CD4-positive, alpha-beta T cell treated with Interleukin-21 for 1 hour (primary cell): ENCODE results near the gene MYL6B.
A peak's percentile ranks its signal among the peaks of the same experiment; 100 is the strongest.
"Not testable (repeated sequence)": the region's sequence is repeated elsewhere in the genome, so short reads cannot be mapped to it uniquely, and the experiment has no call there.

Experiments
- DNase-seq: peaks from one replicate; pipeline ENCODE4 v3.0.0-alpha.2; 2020

Gene MYL6B

GRCh38 chr12:56186957-56187356, 34.6 kb downstream of the MYL6B start:
- no peak for DNase-seq

- DNase-seq = no peak
Measured at GRCh38 chr12:56188131-56188777, 35.9 kb downstream of the MYL6B start.

GRCh38 chr12:56188778-56189098, 36.4 kb downstream of the MYL6B start:
- DNase-seq = no peak

- peak; percentile 89 for DNase-seq
Measured at GRCh38 chr12:56189099-56189917, 36.9 kb downstream of the MYL6B start, which contains the start of gene SMARCC2. TSS of gene SMARCC2 (minus strand) at chr12:56189483. CDS start at chr12:56189461, 22 bp downstream.

GRCh38 chr12:56189918-56190694, 37.7 kb downstream of the MYL6B start:
- DNase-seq = peak; percentile 85

- no peak for DNase-seq
Measured at GRCh38 chr12:56190695-56191155, 38.3 kb downstream of the MYL6B start.

GRCh38 chr12:56192582-56192981, 40.2 kb downstream of the MYL6B start:
- no peak for DNase-seq

- peak; percentile 86 for DNase-seq
Measured at GRCh38 chr12:56193025-56193578, 40.7 kb downstream of the MYL6B start.

GRCh38 chr12:56196818-56197550, 44.6 kb downstream of the MYL6B start:
- not testable (repeated sequence) for DNase-seq

GRCh38 chr12:56197921-56198635, 45.7 kb downstream of the MYL6B start:
- no peak for DNase-seq

- DNase-seq = no peak
Measured at GRCh38 chr12:56198836-56199235, 46.4 kb downstream of the MYL6B start.

GRCh38 chr12:56202366-56202765, 50.0 kb downstream of the MYL6B start:
- no peak for DNase-seq

- DNase-seq = no peak
Measured at GRCh38 chr12:56202838-56203237, 50.5 kb downstream of the MYL6B start.

GRCh38 chr12:56204275-56204674, 51.9 kb downstream of the MYL6B start:
- DNase-seq = no peak

GRCh38 chr12:56205445-56205844, 53.1 kb downstream of the MYL6B start:
- DNase-seq = no peak

GRCh38 chr12:56206452-56207166, 54.2 kb downstream of the MYL6B start:
- peak; percentile 56 for DNase-seq
